Glomerular visceral epithelial cell (primary cell): ENCODE results near the gene CELF2.

Source experiments
- DNase-seq: peaks from one replicate; pipeline ENCODE4 v3.0.0-alpha.2; 2016; ENCODE audit errors: extremely low spot score

Gene CELF2

GRCh38 chr10:11023009-11023953 is 5.6 kb downstream of the CELF2 start:
- no peak for DNase-seq

- DNase-seq: no peak
These were observed 6.9 kb downstream of the CELF2 start for GRCh38 chr10:11024596-11024995.

- no peak for DNase-seq
These were observed 8.3 kb downstream of the CELF2 start for GRCh38 chr10:11025978-11026377.

GRCh38 chr10:11026773-11027172 is 9.1 kb downstream of the CELF2 start:
- DNase-seq: no peak

- no peak for DNase-seq
These were observed 17.1 kb downstream of the CELF2 start for GRCh38 chr10:11034762-11035161.

- peak; percentile 27 for DNase-seq
These were observed 17.8 kb downstream of the CELF2 start for GRCh38 chr10:11035301-11035991.

- DNase-seq: peak; percentile 36
These were observed 18.8 kb downstream of the CELF2 start for GRCh38 chr10:11036424-11037011.

GRCh38 chr10:11037991-11038390 is 20.3 kb downstream of the CELF2 start:
- no peak for DNase-seq

GRCh38 chr10:11042357-11042756 is 24.7 kb downstream of the CELF2 start:
- DNase-seq: no peak

- DNase-seq: no peak
These were observed 25.4 kb downstream of the CELF2 start for GRCh38 chr10:11043039-11043438.

GRCh38 chr10:11043446-11044127 is 25.9 kb downstream of the CELF2 start:
- DNase-seq: no peak

GRCh38 chr10:11045487-11045886 is 27.8 kb downstream of the CELF2 start:
- DNase-seq: no peak

- no peak for DNase-seq
These were observed 28.5 kb downstream of the CELF2 start for GRCh38 chr10:11045995-11046775.

GRCh38 chr10:11046776-11047160 is 29.1 kb downstream of the CELF2 start:
- DNase-seq: no peak

- no peak for DNase-seq
These were observed 31.1 kb downstream of the CELF2 start for GRCh38 chr10:11048707-11049278.

- DNase-seq: no peak
These were observed 32.1 kb downstream of the CELF2 start for GRCh38 chr10:11049806-11050205.

GRCh38 chr10:11050301-11051287 is 32.9 kb downstream of the CELF2 start:
- no peak for DNase-seq

GRCh38 chr10:11057018-11057417 is 39.3 kb downstream of the CELF2 start:
- DNase-seq: no peak

- no peak for DNase-seq
These were observed 39.8 kb downstream of the CELF2 start for GRCh38 chr10:11057448-11057847.

- DNase-seq: no peak
These were observed 40.3 kb downstream of the CELF2 start for GRCh38 chr10:11057994-11058393.
